Stimulated activated CD8-positive, alpha-beta memory T cell treated with anti-CD3 and anti-CD28 coated beads, Interleukin-2, amount 100 ng/mL, for 48 hours (primary cell): ENCODE measurements around the gene CTAGE15.
"Not testable (repeated sequence)": the region's sequence is repeated elsewhere in the genome, so short reads cannot be mapped to it uniquely, and the experiment has no call there.

ENCODE experiments used
- DNase-seq, 2 donors: peaks; one replicate each; pipeline ENCODE4 v3.0.0-alpha.2; 2020; ENCODE audit warnings: low read depth in 2 of 2

Gene CTAGE15

DNA sequence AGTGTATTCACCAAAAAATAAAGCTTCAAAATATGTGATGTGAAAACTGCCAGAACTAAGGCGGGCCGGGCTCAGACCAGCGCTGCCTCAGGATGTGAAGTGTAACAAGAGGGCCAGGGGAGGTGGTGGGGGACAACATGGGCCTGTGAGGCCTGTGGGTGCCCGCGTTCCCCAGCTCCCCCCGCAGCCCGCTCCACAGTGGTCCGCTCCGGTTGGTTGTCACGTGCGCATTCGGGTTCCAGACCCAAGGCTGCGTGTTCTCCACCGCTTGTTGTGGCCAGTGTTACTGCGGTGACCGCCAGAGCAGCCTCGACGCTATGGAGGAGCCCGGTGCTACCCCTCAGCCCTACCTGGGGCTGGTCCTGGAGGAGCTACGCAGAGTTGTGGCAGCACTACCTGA is at the start of gene CTAGE15:
TSS of gene CTAGE15 (plus strand) at position 301 of the 400 bp plus-strand sequence. CDS start at position 318, 17 bp downstream.
- DNase-seq: not testable (repeated sequence)

DNA sequence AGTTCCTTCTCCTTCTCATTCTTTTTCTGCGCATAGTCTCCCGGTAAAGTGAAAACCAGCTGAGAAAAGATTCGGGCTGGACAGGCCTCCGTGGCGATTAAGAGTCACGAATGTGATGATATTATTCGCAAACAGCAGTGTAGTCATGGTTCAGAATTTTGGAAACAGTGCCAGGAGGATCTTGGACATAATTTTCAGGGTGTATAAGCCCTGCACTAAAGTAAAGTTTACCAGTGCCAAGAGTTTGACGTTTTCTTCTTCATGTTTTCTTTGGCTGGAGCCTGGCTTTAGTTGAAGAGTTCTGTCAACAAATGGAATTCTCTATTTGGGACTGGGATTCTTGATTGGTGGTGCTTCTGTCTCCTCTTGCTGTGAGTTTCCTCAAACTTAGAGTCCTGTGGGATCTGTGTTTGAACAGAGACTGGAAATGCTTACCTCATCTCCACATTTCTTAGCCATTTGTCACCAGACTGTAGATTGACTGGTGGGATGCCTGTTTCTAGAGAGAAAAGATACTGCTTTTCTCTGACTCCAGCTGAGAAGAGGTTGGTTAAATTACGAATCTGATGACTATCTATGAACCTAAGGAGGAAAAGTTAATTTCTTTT is 49.2 kb upstream of the CTAGE15 start:
- not testable (repeated sequence) for DNase-seq

DNA sequence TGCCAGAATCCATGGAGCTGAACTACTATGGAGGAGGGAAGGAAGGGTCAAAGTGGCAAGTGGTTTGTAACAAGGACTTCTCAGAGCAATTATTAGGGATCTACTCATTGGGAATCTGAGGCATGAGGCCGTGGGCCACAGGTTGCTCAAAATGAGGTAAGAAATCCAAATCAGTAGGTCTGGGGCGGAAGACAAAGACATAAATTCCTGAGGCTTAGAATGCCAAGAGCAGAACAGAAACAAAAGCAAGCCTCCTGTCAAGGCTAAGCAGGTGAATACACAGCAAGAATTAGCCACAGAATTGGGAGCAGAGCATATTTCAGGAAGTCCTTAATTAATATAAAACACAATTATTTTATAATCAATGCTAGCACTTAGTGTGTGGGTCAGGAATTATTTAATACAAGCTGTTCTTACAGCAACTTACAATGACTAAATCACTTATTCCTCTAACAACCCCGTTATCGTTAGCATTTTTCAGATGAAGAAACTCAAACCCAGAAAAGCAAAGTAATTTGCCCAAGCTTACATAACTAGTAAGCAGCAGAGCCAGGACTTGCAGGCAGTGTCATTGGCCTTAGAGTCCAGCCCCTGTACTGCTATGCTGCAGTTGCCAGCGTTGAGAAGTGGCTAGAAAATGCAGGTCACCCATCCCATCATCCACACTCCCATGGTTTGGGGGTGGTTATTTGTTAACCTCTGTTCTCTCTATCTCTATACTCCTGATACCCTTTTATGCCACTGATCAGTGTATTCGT is 40.3 kb upstream of the CTAGE15 start:
- DNase-seq: not testable (repeated sequence)

GRCh38 chr7:143531932-143532331 is 39.7 kb upstream of the CTAGE15 start:
- not testable (repeated sequence) for DNase-seq

DNA sequence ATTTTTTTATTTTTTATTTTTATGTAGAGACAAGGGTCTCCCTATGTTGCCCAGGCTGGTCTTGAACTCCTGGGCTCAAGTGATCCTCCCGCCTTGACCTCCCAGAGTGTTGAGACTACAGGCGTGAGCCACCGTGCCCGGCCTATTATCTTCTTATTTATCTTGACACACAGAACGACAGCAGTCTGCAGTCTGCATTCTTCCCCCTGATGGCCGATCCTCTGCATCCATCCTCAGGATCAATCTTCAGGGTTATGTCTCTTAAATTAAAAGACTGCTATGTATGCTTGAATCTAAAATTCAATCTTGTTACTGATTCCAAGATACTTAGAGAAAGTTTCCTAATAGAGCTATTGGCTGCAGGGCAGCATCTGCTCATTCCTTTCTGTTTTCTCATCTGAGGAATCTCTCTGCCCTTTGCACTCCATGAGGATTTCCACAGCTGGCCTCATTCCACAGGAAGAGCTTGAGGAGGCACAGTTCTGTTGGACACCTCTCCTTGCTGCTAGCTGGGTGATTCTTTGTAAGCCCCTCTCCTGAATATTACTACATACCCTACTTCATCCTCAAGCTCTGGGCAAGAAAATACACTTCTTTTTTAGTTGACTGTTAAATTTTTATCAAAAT is 38.3 kb upstream of the CTAGE15 start:
- DNase-seq: not testable (repeated sequence)

DNA sequence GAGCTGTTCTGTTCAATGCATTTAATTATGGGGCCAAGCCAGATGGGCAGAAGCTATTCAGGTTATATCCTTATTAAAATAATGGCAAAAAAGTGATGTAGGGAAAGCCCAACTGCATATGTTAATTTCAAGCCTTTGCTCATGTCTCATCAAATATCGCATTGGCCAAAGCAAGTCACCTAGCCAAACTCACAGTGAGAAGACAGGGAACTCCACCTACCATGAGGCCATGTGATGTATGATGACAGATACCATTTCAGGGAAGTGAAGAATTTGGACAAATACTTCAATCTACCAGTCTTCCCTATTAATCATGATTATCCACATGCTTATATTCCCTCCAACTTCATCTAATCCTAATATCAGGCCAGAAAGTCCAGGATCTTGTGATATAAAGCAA is 35.2 kb upstream of the CTAGE15 start:
- DNase-seq: not testable (repeated sequence)

DNA sequence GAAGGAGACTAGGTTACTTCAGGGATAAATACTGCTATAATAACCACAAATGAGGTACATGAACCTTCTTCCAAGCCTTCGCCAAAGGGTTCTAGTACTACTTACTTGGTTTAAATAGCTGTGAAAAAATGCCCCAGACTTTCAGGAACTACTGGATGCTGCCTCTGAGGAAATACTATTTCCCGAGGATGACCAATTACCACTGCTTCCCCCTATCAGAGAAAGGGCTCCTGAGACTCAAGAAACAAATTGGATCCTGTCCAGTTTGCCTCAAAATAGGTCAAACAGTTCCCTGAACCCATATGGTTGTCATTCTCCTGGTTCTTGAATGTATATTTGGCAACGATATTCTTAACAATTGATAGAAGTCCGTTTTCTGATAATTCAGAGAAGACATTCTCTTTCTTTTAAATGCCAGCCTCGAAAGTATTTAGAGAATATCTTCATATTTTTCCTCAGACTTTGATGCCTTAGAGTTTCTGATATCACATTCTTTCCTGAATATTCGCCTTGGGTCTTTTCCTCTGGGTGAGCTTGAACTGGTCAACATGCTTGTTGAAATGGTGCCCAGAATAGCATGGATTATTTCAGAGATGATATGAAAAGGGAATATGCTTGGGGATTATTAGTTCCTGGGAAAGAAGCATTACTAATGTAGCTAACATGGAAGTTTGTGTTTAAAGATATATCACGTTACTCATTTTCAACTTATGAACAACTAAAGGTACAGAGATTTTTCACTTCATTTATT is 28.1 kb upstream of the CTAGE15 start:
- not testable (repeated sequence) for DNase-seq

DNA sequence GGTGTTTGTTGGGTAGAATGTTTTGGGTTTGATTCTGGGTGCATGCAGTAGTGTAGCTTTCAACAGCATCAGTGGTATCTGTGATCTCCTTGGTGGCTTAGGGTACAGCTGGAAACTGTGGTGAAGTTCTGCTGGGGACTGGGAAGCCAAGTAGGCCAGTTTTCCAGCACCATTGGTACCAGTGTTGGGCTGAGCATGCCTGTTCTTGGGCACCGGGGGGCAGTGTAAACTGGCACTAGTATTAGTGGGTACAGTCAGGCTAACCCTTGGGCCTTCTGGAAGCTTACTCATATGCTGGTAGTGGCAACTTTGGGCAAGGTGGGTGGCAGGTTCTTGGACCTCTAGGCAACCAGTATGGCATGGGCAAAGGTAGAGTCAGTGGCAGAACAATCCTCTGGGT is 15.6 kb upstream of the CTAGE15 start:
- not testable (repeated sequence) for DNase-seq

GRCh38 chr7:143563306-143563705 is 8.3 kb upstream of the CTAGE15 start:
- not testable (repeated sequence) for DNase-seq

DNA sequence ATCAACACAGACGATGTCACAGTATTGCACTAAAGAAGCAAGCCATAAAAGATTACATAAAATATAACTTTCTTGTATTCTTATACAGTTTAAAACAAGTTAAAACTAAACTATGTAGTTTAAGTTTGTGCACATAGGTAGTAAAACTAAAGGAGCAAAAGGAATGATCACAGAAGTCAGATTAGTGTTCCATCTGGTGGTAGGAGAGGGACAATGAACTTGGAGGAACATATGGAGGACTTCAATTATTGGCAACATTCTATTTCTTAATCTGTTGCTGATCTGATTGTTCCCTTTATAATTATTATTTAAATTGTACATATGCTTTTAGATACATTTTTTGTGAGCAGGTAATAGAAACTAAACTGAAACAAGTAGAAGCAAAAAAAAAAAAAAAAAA is 5.6 kb upstream of the CTAGE15 start:
- not testable (repeated sequence) for DNase-seq

DNA sequence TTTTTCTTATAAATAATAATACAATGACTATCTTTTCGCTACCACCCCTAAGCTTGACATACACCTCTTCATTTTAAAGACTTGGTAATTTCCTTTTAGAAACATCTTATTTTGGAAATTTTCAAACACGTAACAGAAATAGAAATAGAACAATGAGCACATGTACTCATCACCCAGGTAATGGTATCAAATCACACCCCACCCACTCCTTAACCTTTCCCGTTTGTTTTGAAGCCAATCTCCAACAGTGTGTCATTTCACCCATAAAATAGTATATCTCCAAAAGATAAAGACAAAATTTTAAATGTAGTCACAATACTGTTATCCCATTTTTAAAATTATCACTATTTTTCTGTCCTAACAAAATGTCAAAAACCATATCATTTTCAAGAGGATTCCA is 16.6 kb downstream of the CTAGE15 start:
- not testable (repeated sequence) for DNase-seq

DNA sequence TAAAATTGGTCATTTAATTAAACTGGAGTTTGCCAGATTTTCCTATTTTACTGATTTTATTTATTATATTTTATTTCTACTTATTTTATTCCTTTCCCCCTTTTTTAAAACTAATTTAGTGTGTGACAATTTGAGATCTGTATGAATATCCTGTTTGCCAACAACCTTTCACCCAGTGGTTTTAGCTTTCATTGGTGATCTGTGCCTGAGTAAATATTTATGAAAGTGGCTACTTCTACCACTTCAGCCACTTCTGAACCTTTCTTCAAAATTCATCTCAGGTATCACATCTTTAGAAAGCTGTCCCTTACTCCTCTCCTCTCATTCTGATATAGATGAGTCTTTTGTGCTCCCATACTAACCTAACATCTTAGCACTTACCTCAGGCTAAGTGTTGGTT is 18.3 kb downstream of the CTAGE15 start:
- not testable (repeated sequence) for DNase-seq

- DNase-seq: not testable (repeated sequence)
Observed at GRCh38 chr7:143598086-143598485, 26.5 kb downstream of the CTAGE15 start.

GRCh38 chr7:143603549-143603948 is 31.9 kb downstream of the CTAGE15 start:
- not testable (repeated sequence) for DNase-seq

DNA sequence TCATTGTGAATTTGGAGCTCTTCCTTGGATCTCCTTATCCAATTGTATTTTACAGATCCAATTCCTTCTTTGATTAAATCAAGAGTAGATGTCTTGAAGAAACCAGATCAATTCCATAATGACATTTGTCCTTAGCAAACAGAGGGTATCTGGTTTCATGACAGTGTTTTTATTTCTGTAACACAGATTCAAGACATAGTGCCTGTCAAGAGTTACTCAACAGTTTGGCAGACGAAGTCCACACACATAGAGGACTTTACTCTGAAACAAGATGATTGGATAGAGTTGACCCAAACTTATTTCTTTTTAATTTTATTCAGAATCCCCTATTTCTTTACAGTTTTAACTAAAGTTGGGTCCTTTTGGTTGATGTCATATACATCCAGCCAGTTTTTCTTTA is 34.5 kb downstream of the CTAGE15 start:
- DNase-seq: not testable (repeated sequence)

DNA sequence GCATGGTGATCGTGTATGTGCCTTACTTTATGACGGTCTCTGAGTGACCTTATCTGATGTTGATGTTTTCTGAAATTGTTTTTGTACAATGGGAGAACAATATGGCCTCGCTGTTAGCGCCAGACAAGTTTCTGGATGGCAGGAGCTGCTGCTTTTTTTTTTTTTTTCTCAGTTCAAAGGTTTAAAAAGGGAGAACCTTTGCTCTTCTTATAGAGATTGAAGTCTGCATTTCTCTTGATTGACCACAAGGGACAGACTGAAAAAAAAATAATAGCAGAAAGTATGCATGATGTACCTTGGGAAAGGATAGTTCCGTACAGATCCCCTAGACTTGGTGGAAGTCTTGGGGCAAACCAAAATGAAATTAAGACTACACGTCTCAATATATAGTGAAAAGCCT is 43.9 kb downstream of the CTAGE15 start:
- not testable (repeated sequence) for DNase-seq

GRCh38 chr7:143617204-143617603 is 45.6 kb downstream of the CTAGE15 start:
- not testable (repeated sequence) for DNase-seq

- not testable (repeated sequence) for DNase-seq
Observed at GRCh38 chr7:143620058-143620457, 48.5 kb downstream of the CTAGE15 start.

- DNase-seq: peak; percentile 57 to 59
Observed at GRCh38 chr7:143620646-143621045, 49.0 kb downstream of the CTAGE15 start, which contains the start of gene TCAF2. Gene TCAF2 (plus strand): TSS chr7:143620974.

- DNase-seq: not testable (repeated sequence)
Observed at GRCh38 chr7:143621175-143621574, 49.6 kb downstream of the CTAGE15 start.

GRCh38 chr7:143622130-143622529 is 50.5 kb downstream of the CTAGE15 start:
- not testable (repeated sequence) for DNase-seq
